GM12878 (cell line): ENCODE data around the gene MAB21L3. TPM values are rescaled to one million over a fixed set of nuclear protein-coding genes. Genes with fewer than 3 reads are reported as not detected.
A peak's percentile ranks its signal among the peaks of the same experiment; 100 is the strongest.

Source experiments
- CHD2 ChIP-seq: IDR thresholded peaks from 2 replicates; pipeline ENCODE4 v1.6.1; 2011; ENCODE audit warnings: low read depth, low read length, improper control_type of control experiment, borderline replicate concordance
- GATAD2B ChIP-seq: fragments of 450-650 bp; conservative IDR thresholded peaks from 2 replicates; pipeline ENCODE4 v1.6.1; 2017; ENCODE audit warnings: low read depth, mild to moderate bottlenecking, moderate library complexity
- NRF1 ChIP-seq: conservative IDR thresholded peaks from 2 replicates; pipeline ENCODE4 v1.6.1; 2011; ENCODE audit warnings: mild to moderate bottlenecking, low read depth, low read length, improper control_type of control experiment
- SMC3 ChIP-seq: IDR thresholded peaks from 2 replicates; pipeline ENCODE4 v1.6.1; 2011; ENCODE audit warnings: low read length, improper control_type of control experiment, borderline replicate concordance
- TCF12 ChIP-seq: IDR thresholded peaks from 2 replicates; pipeline ENCODE4 v1.6.1; 2011; ENCODE audit warnings: low read depth, mild to moderate bottlenecking, low read length
- YY1 ChIP-seq: IDR thresholded peaks from 2 replicates; pipeline ENCODE4 v1.6.1; 2011; ENCODE audit warnings: low read depth, mild to moderate bottlenecking, low read length
- ZBTB4 ChIP-seq: fragments of 450-650 bp; formaldehyde crosslinking; IDR thresholded peaks from 2 replicates; pipeline ENCODE4 v1.4.0; 2022; ENCODE audit warnings: mild to moderate bottlenecking, moderate library complexity
- polyA plus RNA-seq, 11 experiments: library from polyadenylated mRNA; depleted of rRNA in 4 of 11; unstranded in 6 of 11; stranded (reverse) in 5 of 11; fragments of >200 nt; fragmentation: Nextera tagmentation in 4 of 11; fragmentation: Illumina TruSeq in 1 of 11; extraction: Ambion mirVana in 4 of 11; extraction: Trizol in 1 of 11; gene quantifications; 1 replicate in 1 of 11; 2 replicates in 10 of 11; pipeline versions ENCODE4 v1.2.1 to v1.2.3, GENCODE V29; 2011 to 2016; ENCODE audit warnings: inconsistent platforms in 2 of 11, missing spikeins in 2 of 11, low read depth in 1 of 11
- total RNA-seq, 4 experiments: library from RNA; depleted of rRNA in 3 of 4; stranded (reverse); fragments of >200 nt in 3 of 4; fragmentation: Illumina TruSeq in 1 of 4; extraction: Trizol in 1 of 4; gene quantifications; 2 replicates each; pipeline versions ENCODE4 v1.2.1 to v1.2.3, GENCODE V29; 2013 to 2021
- TF ChIP-seq, protein P1 (sequence below): fragments of 450-650 bp; IDR thresholded peaks from 2 replicates; pipeline ENCODE4 v1.6.1; 2017; ENCODE audit warnings: low read depth, mild to moderate bottlenecking, moderate library complexity

MAB21L3 gene
- total and polyA plus RNA-seq, 10 of the 15 experiments (the other 5 are each of a cell fraction or from before 2014, with no cell fraction given), result 0.18 to 18.6 (median 1.3) TPM

GRCh38 chr1:116168277-116169032, 57.3 kb downstream of the MAB21L3 start (continued):
- TF ChIP-seq ZBTB4 (CRISPR knock-in tag) (no peak), TCF12 (0 out of 2 replicates have a peak, but pooled peaks have one; percentile 22), GATAD2B (peak; percentile 69), CHD2 (peak; percentile 74), NRF1 (0 out of 2 replicates have a peak, but pooled peaks have one; percentile 28), SMC3 (peak; percentile 24; the same call in 1 of the 2 replicates), YY1 (0 out of 2 replicates have a peak, but pooled peaks have one; percentile 29)
- TF ChIP-seq, protein P1, sequence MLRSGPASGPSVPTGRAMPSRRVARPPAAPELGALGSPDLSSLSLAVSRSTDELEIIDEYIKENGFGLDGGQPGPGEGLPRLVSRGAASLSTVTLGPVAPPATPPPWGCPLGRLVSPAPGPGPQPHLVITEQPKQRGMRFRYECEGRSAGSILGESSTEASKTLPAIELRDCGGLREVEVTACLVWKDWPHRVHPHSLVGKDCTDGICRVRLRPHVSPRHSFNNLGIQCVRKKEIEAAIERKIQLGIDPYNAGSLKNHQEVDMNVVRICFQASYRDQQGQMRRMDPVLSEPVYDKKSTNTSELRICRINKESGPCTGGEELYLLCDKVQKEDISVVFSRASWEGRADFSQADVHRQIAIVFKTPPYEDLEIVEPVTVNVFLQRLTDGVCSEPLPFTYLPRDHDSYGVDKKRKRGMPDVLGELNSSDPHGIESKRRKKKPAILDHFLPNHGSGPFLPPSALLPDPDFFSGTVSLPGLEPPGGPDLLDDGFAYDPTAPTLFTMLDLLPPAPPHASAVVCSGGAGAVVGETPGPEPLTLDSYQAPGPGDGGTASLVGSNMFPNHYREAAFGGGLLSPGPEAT, result no peak
